Rectal smooth muscle tissue (tissue), 1 donor: ENCODE results near the gene TACR2.

Experiments
- H3K27ac ChIP-seq: one replicate; pipeline ENCODE4 v1.7.0; 2013; ENCODE audit warnings: low read depth, low read length, inconsistent platforms
- H3K27me3 ChIP-seq: one replicate; pipeline ENCODE4 v1.7.0; 2013; ENCODE audit warnings: low read length; ENCODE audit not compliant: control insufficient read depth, insufficient read depth
- H3K36me3 ChIP-seq: one replicate; pipeline ENCODE4 v1.7.0; 2013; ENCODE audit warnings: low read length; ENCODE audit not compliant: control insufficient read depth, insufficient read depth
- H3K4me1 ChIP-seq: one replicate; pipeline ENCODE4 v1.7.0; 2013; ENCODE audit warnings: low read length; ENCODE audit not compliant: control insufficient read depth, insufficient read depth
- H3K4me3 ChIP-seq: one replicate; pipeline ENCODE4 v1.7.0; 2013; ENCODE audit warnings: low read length
- H3K9ac ChIP-seq: one replicate; pipeline ENCODE4 v1.7.0; 2013; ENCODE audit warnings: low read length

TACR2 gene

GRCh38 chr10:69425511-69426298 is 9.0 kb upstream of the TACR2 start:
- H3K27me3 ChIP-seq, result no peaks in the 10 kb centered on the region
- no peaks in the 10 kb centered on the region for H3K36me3 ChIP-seq
- no peak overlapping the region for H3K4me3 ChIP-seq
- H3K9ac ChIP-seq, result no peak overlapping the region
- H3K4me1 ChIP-seq, result peaks cover 12% of the 10 kb centered on the region
- peak overlapping the region; percentile 67 for H3K27ac ChIP-seq

GRCh38 chr10:69425041-69425440 is 8.3 kb upstream of the TACR2 start:
- Histone ChIP-seq H3K36me3 (no peaks in the 10 kb centered on the region), H3K4me1 (peaks cover 12% of the 10 kb centered on the region), H3K4me3 (no peak overlapping the region), H3K9ac (no peak overlapping the region), H3K27ac (no peak overlapping the region), H3K27me3 (no peaks in the 10 kb centered on the region)

GRCh38 chr10:69422676-69423075 is 6.0 kb upstream of the TACR2 start:
- H3K4me1 ChIP-seq, result peaks cover 20% of the 10 kb centered on the region

GRCh38 chr10:69421611-69422308 is 5.0 kb upstream of the TACR2 start:
- no peak overlapping the region for H3K4me3 ChIP-seq
- H3K4me1 ChIP-seq, result peaks cover 27% of the 10 kb centered on the region
- H3K9ac ChIP-seq, result no peak overlapping the region
- peak overlapping the region; percentile 94 for H3K27ac ChIP-seq
- no peaks in the 10 kb centered on the region for H3K27me3 ChIP-seq
- H3K36me3 ChIP-seq, result no peaks in the 10 kb centered on the region

More at GRCh38 chr10:69422676-69423075, 6.0 kb upstream of the TACR2 start:
- no peaks in the 10 kb centered on the region for H3K36me3 ChIP-seq
- peak overlapping the region; percentile 94 for H3K27ac ChIP-seq
- H3K4me3 ChIP-seq, result no peak overlapping the region
- H3K9ac ChIP-seq, result no peak overlapping the region
- no peaks in the 10 kb centered on the region for H3K27me3 ChIP-seq

- peak overlapping the region; percentile 95 for H3K27ac ChIP-seq
These were observed 3.0 kb upstream of the TACR2 start for GRCh38 chr10:69419744-69420126.

GRCh38 chr10:69419096-69419743 is 2.5 kb upstream of the TACR2 start:
- H3K27me3 ChIP-seq, result no peaks in the 10 kb centered on the region
- H3K4me3 ChIP-seq, result no peak overlapping the region
- peaks cover 24% of the 10 kb centered on the region for H3K4me1 ChIP-seq
- H3K36me3 ChIP-seq, result no peaks in the 10 kb centered on the region
- H3K9ac ChIP-seq, result no peak overlapping the region
- H3K27ac ChIP-seq, result peak overlapping the region; percentile 95

More at GRCh38 chr10:69419744-69420126, 3.0 kb upstream of the TACR2 start:
- Histone ChIP-seq H3K27me3 (no peaks in the 10 kb centered on the region), H3K36me3 (no peaks in the 10 kb centered on the region), H3K9ac (no peak overlapping the region), H3K4me1 (peaks cover 24% of the 10 kb centered on the region), H3K4me3 (no peak overlapping the region)

GRCh38 chr10:69418052-69418752 is 1.5 kb upstream of the TACR2 start:
- H3K9ac ChIP-seq, result no peak overlapping the region
- H3K27ac ChIP-seq, result peak overlapping the region; percentile 95
- no peaks in the 10 kb centered on the region for H3K27me3 ChIP-seq
- peaks cover 24% of the 10 kb centered on the region for H3K4me1 ChIP-seq
- peak overlapping the region; percentile 11 for H3K4me3 ChIP-seq
- H3K36me3 ChIP-seq, result no peaks in the 10 kb centered on the region

GRCh38 chr10:69417542-69417941 is 824 bp upstream of the TACR2 start:
- Histone ChIP-seq H3K27ac (peak overlapping the region; percentile 95), H3K4me1 (peaks cover 23% of the 10 kb centered on the region)

GRCh38 chr10:69415951-69416350 is 767 bp downstream of the TACR2 start:
- peak overlapping the region; percentile 69 for H3K9ac ChIP-seq
- peaks cover 29% of the 10 kb centered on the region for H3K4me1 ChIP-seq
- H3K27ac ChIP-seq, result peak overlapping the region; percentile 95

More at GRCh38 chr10:69417542-69417941, 824 bp upstream of the TACR2 start:
- Histone ChIP-seq H3K36me3 (no peaks in the 10 kb centered on the region), H3K9ac (peak overlapping the region; percentile 4), H3K27me3 (no peaks in the 10 kb centered on the region), H3K4me3 (peak overlapping the region; percentile 11)

GRCh38 chr10:69415049-69415448 is 1.7 kb downstream of the TACR2 start:
- Histone ChIP-seq H3K4me3 (peak overlapping the region; percentile 75), H3K4me1 (peaks cover 32% of the 10 kb centered on the region), H3K9ac (peak overlapping the region; percentile 53), H3K36me3 (no peaks in the 10 kb centered on the region), H3K27me3 (no peaks in the 10 kb centered on the region), H3K27ac (peak overlapping the region; percentile 95)

More at GRCh38 chr10:69415951-69416350, 767 bp downstream of the TACR2 start:
- H3K27me3 ChIP-seq, result no peaks in the 10 kb centered on the region
- H3K36me3 ChIP-seq, result no peaks in the 10 kb centered on the region
- H3K4me3 ChIP-seq, result peak overlapping the region; percentile 75

GRCh38 chr10:69414036-69415018 is 2.4 kb downstream of the TACR2 start:
- peaks cover 32% of the 10 kb centered on the region for H3K4me1 ChIP-seq
- H3K36me3 ChIP-seq, result no peaks in the 10 kb centered on the region
- H3K4me3 ChIP-seq, result peak overlapping the region; percentile 75
- H3K9ac ChIP-seq, result peak overlapping the region; percentile 53
- H3K27ac ChIP-seq, result peak overlapping the region; percentile 95
- H3K27me3 ChIP-seq, result no peaks in the 10 kb centered on the region
